ENCODE results near the gene TPRN.

DNA sequence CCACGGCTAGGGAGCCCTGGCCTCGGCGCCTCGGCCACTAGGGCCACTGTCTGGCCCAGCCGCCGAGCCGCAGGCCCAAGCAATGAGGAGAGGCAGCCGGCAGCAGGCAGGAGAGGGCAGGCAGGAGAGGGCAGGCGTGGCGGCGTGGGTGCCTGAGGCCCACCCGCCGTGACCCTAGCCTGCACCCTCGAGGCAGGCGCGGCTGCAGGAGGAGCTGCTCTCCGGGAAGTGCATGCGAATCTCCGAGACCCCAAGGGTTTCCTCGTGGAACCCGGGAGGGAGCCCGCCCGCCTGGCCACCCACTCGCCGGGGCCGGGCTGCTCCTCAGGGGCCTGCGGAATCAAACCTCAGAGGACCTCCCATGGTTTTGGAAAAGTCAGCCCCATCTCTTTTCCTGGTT is 52.3 kb downstream of the TPRN start:
- TF ChIP-seq SUZ12 (IDR thresholded peaks at IDR 0.05; ENCODE audit: extremely low read depth, insufficient read depth, insufficient read length): no peak
- no peak for TF ChIP-seq ZNF274 (IDR thresholded peaks at IDR 0.05; ENCODE audit: low read depth, low read length)
- TF ChIP-seq YY1 (IDR thresholded peaks at IDR 0.05; ENCODE audit: insufficient read depth, insufficient read length): no peak
